NCI-H345 treated with DMSO at 0.1 percent for 48 hours (cell line): ENCODE results near the gene MCOLN2.
A peak's percentile ranks its signal among the peaks of the same experiment; 100 is the strongest.
"Not testable (repeated sequence)": the region's sequence is repeated elsewhere in the genome, so short reads cannot be mapped to it uniquely, and the experiment has no call there.

Experiments
- DNase-seq: peaks from one replicate; lab custom pipeline; 2025; ENCODE audit not compliant: unreplicated experiment; lab: John Stamatoyannopoulos, UW

MCOLN2 gene

GRCh38 chr1:84902727-84903126, 94.2 kb downstream of the MCOLN2 start:
- DNase-seq = not testable (repeated sequence)

GRCh38 chr1:84899969-84900368, 96.9 kb downstream of the MCOLN2 start:
- DNase-seq = no peak

GRCh38 chr1:84896279-84896678, 100.6 kb downstream of the MCOLN2 start:
- no peak for DNase-seq

- DNase-seq = peak; percentile 6
These were observed 104.0 kb downstream of the MCOLN2 start, which contains the start of gene LPAR3 for GRCh38 chr1:84892705-84893618. Gene LPAR3 (minus strand): TSS chr1:84893206. CDS start chr1:84866120, 27,086 bp downstream.

GRCh38 chr1:84890566-84890965, 106.3 kb downstream of the MCOLN2 start:
- DNase-seq = no peak

GRCh38 chr1:84889437-84889836, 107.5 kb downstream of the MCOLN2 start:
- DNase-seq = no peak

- DNase-seq = no peak
These were observed 108.2 kb downstream of the MCOLN2 start for GRCh38 chr1:84888753-84889152.

GRCh38 chr1:84887261-84887934, 109.5 kb downstream of the MCOLN2 start:
- DNase-seq = no peak

GRCh38 chr1:84885469-84885868, 111.4 kb downstream of the MCOLN2 start:
- no peak for DNase-seq

- no peak for DNase-seq
These were observed 112.1 kb downstream of the MCOLN2 start for GRCh38 chr1:84884671-84885389.

- no peak for DNase-seq
These were observed 113.6 kb downstream of the MCOLN2 start for GRCh38 chr1:84883286-84883685.

GRCh38 chr1:84877592-84877991, 119.3 kb downstream of the MCOLN2 start:
- no peak for DNase-seq

- DNase-seq = no peak
These were observed 120.6 kb downstream of the MCOLN2 start for GRCh38 chr1:84876353-84876752.
